ENCODE data around the gene SHC3. TPM values are rescaled to one million over a fixed set of nuclear protein-coding genes. Genes with fewer than 3 reads are reported as not detected.

Gene SHC3
- total and polyA plus RNA-seq, 8 donors = 0.15 to 1.7 (median 1.0) TPM

GRCh38 chr9:89032173-89032572 is 146.4 kb downstream of the SHC3 start:
- TF ChIP-seq POLR2AphosphoS5 (IDR thresholded peaks at IDR 0.05) (no peak), POLR2A (IDR thresholded peaks at IDR 0.05) (no peak), EP300 (IDR thresholded peaks at IDR 0.05) (no peak), CTCF (IDR thresholded peaks at IDR 0.05) (no peak)
- intact Hi-C loops (cut with DNase I; ENCODE audit: low total_unique reads) = no loop called here
- H3K27me3 ChIP-seq = no peaks in the 10 kb centered on the region
- 84 to 93% (median 92%) methylated on average over 5 of the region's 5 CpGs for WGBS, 5 donors
- H3K4me3 ChIP-seq = no peak overlapping the region
- DNase-seq = no peak
- H3K4me1 ChIP-seq = peaks cover 0 to 7% (median 1%) of the 10 kb centered on the region in 4 donors
- no peak overlapping the region for H3K27ac ChIP-seq
- H3K9me3 ChIP-seq = peaks cover 0 to 21% (median 11%) of the 10 kb centered on the region in 4 donors
- H3K36me3 ChIP-seq = no peaks in the 10 kb centered on the region

GRCh38 chr9:89029788-89030187 is 148.8 kb downstream of the SHC3 start:
- TF ChIP-seq EP300 (IDR thresholded peaks at IDR 0.05) = no peak
- TF ChIP-seq POLR2A (IDR thresholded peaks at IDR 0.05) = no peak
- TF ChIP-seq CTCF (IDR thresholded peaks at IDR 0.05) = no peak
- no peak overlapping the region for H3K27ac ChIP-seq
- H3K4me1 ChIP-seq = no peaks in the 10 kb centered on the region
- intact Hi-C loops (cut with DNase I; ENCODE audit: low total_unique reads) = no loop called here
- H3K36me3 ChIP-seq = no peaks in the 10 kb centered on the region
- peaks cover 0 to 21% (median 11%) of the 10 kb centered on the region in 4 donors for H3K9me3 ChIP-seq
- no peaks in the 10 kb centered on the region for H3K27me3 ChIP-seq
- no peak for DNase-seq
- no peak overlapping the region for H3K4me3 ChIP-seq

- TF ChIP-seq POLR2A (IDR thresholded peaks at IDR 0.05) = no peak
- TF ChIP-seq EP300 (IDR thresholded peaks at IDR 0.05) = no peak
- TF ChIP-seq POLR2AphosphoS5 (IDR thresholded peaks at IDR 0.05) = no peak
- TF ChIP-seq CTCF (IDR thresholded peaks at IDR 0.05) = no peak
- no peak for DNase-seq
- peaks cover 11 to 17% (median 13%) of the 10 kb centered on the region in 4 donors for H3K4me1 ChIP-seq
- intact Hi-C loops (cut with DNase I; ENCODE audit: low total_unique reads) = no loop called here
- H3K36me3 ChIP-seq = no peaks in the 10 kb centered on the region
- no peaks in the 10 kb centered on the region for H3K27me3 ChIP-seq
- H3K4me3 ChIP-seq = no peak overlapping the region
- H3K27ac ChIP-seq = no peak overlapping the region
- H3K9me3 ChIP-seq = peaks cover 0 to 21% (median 11%) of the 10 kb centered on the region in 4 donors
- WGBS, 5 donors = 49 to 67% (median 56%) methylated on average over 3 of the region's 3 CpGs
Observed at GRCh38 chr9:89026876-89027275, 151.7 kb downstream of the SHC3 start.

- Histone ChIP-seq H3K4me1 (peaks cover 18 to 30% (median 24%) of the 10 kb centered on the region in 4 donors), H3K27me3 (no peaks in the 10 kb centered on the region), H3K27ac (peak overlapping the region in 1 of 5 donors; percentile 38), H3K9me3 (peaks cover 0 to 16% (median 6%) of the 10 kb centered on the region in 4 donors), H3K4me3 (no peak overlapping the region), H3K36me3 (no peaks in the 10 kb centered on the region)
- intact Hi-C loops (cut with DNase I; ENCODE audit: low total_unique reads) = no loop called here
- no peak for TF ChIP-seq POLR2A (IDR thresholded peaks at IDR 0.05)
- TF ChIP-seq POLR2AphosphoS5 (IDR thresholded peaks at IDR 0.05) = no peak
- no peak for TF ChIP-seq EP300 (IDR thresholded peaks at IDR 0.05)
- TF ChIP-seq CTCF (IDR thresholded peaks at IDR 0.05) = no peak
- DNase-seq = no peak
Observed at GRCh38 chr9:89025553-89025952, 153.1 kb downstream of the SHC3 start.

Measured in stomach (tissue), 9 donors.